KOPT-K1 (cell line): ENCODE measurements around the gene SLITRK4.

Experiments used
- H3K27ac ChIP-seq: fragments of 200-600 bp; sonication (generic); 2 replicates; pipeline ENCODE4 v1.5.1; 2016; ENCODE audit warnings: antibody characterized with exemption, mild to moderate bottlenecking, low read depth, low read length; ENCODE audit not compliant: poor library complexity, severe bottlenecking
- H3K36me3 ChIP-seq: fragments of 200-600 bp; sonication (generic); 2 replicates; pipeline ENCODE4 v1.5.1; 2017; ENCODE audit warnings: antibody characterized with exemption, mild to moderate bottlenecking, low read length, moderate library complexity; ENCODE audit not compliant: insufficient read depth
- H3K9me3 ChIP-seq: fragments of 200-600 bp; sonication (generic); 2 replicates; pipeline ENCODE4 v1.5.1; 2017; ENCODE audit warnings: antibody characterized with exemption, low read length, mild to moderate bottlenecking; ENCODE audit not compliant: insufficient read depth, poor library complexity, severe bottlenecking

SLITRK4 gene

DNA sequence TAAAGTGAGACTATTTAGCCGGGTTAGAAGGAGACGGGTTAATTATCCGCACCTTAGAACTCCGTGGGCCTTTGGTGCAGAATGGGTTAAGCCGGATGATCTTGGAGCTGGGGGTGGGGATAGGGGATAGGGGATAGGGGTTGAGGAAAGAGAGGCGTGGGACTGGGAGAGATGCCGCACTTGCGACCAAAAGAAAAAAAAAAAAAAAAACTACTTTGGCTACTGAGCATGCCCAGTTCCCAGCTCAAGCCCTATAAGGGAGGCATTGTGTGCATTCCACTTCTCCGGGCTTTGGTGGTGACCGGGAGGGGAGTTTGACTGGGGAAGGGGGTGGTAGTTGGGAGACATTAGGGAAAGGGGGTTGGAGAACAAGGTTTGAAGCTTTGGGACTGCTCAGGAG is at the start of gene SLITRK4:
Gene SLITRK4, minus strand, starts transcription at position 187 of the 400 bp plus-strand sequence. CDS start 4,993 bp downstream, outside the sequence.
- Histone ChIP-seq H3K9me3 (no peaks in the 10 kb centered on the region), H3K27ac (no peak within 1 kb of the TSS), H3K36me3 (no peaks in the 10 kb centered on the region)

DNA sequence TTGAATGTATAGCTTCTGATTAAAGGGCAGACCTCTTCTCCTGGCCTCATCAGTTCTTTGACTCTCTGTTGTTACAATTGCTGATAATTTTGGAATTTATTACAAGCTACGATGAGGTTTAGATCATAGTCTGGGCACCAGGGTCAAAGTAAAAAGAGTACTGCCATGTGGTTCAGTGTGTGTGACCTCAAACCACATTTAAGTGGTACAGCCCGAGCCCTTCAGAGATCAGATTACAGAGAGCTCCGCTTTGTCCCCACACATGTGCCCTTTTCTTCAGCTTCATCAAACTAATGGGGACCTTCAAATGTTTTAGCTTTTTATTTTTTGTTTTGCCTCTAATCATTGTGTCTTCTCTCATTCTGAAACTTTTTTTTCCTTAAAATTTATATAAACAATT is 47.6 kb upstream of the SLITRK4 start:
- Histone ChIP-seq H3K27ac (no peak overlapping the region), H3K9me3 (no peaks in the 10 kb centered on the region), H3K36me3 (no peaks in the 10 kb centered on the region)

DNA sequence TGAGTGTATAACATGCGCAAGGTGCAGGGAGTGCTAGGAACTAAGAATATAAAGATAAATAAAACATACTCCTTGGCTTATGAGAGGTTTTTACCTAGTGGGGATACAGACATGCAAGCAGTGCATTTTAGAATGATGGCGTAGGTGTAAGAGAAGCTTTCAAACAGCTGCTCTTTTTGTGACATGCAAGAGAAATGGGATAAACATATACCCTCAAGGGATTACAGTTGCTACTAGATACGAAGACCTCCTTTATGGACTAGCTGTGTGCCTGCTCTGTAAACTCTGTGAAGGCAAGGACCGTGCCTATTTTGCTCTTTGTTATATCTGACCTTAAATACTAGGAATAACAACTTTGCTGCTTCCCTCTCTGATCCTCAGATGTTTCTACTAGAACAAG is 39.0 kb upstream of the SLITRK4 start:
- no peaks in the 10 kb centered on the region for H3K36me3 ChIP-seq
- H3K27ac ChIP-seq, result no peak overlapping the region
- no peaks in the 10 kb centered on the region for H3K9me3 ChIP-seq

DNA sequence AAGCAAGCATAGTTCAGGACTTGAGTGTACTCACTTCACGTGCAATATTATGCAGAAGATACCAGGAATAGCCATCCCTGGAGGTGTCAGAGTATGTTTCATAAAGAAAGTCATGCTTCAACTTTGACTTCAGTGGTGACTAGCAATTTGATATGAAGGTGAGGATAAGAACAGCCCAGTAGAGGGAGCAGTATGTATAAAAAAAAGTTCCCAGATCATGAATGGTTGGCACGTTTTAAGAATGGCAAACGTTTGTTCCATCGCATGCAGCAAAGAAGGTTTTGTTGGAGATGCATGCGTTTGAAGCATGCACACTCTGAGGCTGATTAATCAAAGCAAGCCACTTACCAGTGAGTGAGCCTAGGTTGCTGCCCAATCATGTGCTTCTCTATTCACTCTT is 33.5 kb upstream of the SLITRK4 start:
- Histone ChIP-seq H3K36me3 (no peaks in the 10 kb centered on the region), H3K27ac (no peak overlapping the region), H3K9me3 (no peaks in the 10 kb centered on the region)

DNA sequence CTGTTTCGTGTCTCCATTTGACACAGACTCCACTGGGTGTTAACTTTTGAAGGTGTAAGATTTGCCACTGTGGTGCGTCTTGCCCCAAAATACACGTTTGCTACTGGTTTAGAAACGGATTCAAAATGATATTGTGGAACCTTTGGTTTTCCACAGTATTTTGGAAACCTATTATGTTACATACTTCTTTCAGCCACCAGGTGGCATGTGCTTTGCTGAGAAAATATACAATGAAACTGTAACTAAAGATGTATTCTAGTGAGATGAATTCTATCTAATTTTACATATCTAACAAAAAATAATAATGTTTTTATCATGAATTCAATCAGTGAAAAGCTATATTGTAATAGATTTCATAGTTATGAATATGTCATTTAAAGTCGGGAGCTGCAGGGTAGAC is 28.4 kb upstream of the SLITRK4 start:
- H3K36me3 ChIP-seq, result no peaks in the 10 kb centered on the region
- H3K27ac ChIP-seq, result no peak overlapping the region
- no peaks in the 10 kb centered on the region for H3K9me3 ChIP-seq

DNA sequence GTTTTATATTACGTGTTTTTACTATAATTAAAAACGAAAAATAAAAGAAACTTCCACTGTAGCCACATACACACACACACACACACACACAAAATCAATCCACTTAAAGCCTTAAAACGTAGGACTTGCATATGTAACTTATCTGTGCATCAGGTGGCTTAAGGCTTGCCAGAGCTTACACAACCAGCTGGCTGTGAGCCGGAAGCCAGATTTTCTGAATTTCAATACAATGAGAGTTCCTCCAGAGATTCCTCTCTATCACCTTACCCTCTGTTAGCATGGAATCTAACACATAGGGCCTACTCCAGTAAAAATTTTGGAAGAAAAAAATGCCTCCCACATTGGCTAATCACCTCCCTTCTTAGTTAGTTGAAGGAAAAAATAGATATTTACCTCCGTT is 27.9 kb upstream of the SLITRK4 start:
- Histone ChIP-seq H3K9me3 (no peaks in the 10 kb centered on the region), H3K27ac (no peak overlapping the region), H3K36me3 (no peaks in the 10 kb centered on the region)

- Histone ChIP-seq H3K36me3 (no peaks in the 10 kb centered on the region), H3K27ac (no peak overlapping the region), H3K9me3 (no peaks in the 10 kb centered on the region)
Measured at GRCh38 chrX:143661286-143661685, 25.4 kb upstream of the SLITRK4 start.

DNA sequence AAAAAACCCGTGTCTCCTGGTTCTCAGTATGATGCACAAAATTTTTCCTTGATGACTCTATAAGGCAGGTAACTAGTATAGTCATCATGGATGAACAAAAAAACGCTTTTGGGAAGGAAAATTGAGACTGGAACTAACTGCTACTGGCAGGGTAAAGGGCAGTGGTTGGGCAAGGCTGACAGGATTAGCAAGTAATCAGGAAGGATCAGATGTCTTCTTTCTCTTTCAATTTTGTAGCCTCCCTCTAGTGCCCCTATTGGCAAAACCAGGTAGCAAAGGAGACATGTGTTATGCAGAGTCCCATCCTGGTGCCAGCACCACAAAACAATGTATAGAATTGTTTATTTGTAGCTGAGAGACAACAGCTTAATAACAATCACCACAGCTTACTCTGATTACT is 12.8 kb upstream of the SLITRK4 start:
- Histone ChIP-seq H3K36me3 (no peaks in the 10 kb centered on the region), H3K9me3 (no peaks in the 10 kb centered on the region), H3K27ac (no peak overlapping the region)

DNA sequence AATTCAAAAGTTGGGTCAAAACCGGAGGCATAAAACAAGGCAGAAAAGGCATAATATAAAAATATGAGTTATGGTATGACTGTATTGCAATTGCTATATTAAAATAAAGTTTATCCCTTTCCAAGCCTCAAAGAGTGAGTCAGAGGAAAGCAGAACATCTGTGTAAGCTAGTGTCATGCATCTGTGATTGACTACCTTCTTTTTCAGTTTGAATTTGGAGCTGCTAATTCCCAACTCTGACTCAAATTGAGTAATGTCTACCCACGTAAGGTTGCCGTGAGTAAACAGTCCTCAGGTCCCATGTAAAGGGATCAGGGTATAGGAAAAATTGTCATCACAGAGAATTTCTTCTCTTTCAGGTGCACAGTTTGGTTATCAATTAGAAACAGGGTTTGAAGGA is 6.5 kb upstream of the SLITRK4 start:
- no peak overlapping the region for H3K27ac ChIP-seq
- H3K9me3 ChIP-seq, result no peaks in the 10 kb centered on the region
- no peaks in the 10 kb centered on the region for H3K36me3 ChIP-seq

DNA sequence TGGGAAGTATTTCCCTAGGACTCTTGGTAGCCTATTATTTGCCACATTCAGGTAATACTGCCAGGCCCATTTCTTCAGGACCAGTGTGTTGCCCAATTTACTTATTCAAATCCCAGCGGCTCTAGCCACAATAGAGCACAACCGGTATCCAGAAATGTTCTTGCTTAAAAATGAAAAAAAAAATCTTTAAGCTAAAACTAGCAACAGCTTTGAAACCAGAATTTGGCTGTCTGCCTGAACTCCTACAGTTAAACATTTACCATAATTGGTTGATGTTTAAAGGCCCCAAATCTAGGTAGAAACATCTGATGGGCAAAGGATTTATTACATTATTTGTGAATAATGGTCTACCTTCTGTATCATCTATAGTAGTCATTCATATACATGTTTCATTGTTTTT is 930 bp upstream of the SLITRK4 start:
- Histone ChIP-seq H3K36me3 (no peaks in the 10 kb centered on the region), H3K9me3 (no peaks in the 10 kb centered on the region), H3K27ac (no peak overlapping the region)

DNA sequence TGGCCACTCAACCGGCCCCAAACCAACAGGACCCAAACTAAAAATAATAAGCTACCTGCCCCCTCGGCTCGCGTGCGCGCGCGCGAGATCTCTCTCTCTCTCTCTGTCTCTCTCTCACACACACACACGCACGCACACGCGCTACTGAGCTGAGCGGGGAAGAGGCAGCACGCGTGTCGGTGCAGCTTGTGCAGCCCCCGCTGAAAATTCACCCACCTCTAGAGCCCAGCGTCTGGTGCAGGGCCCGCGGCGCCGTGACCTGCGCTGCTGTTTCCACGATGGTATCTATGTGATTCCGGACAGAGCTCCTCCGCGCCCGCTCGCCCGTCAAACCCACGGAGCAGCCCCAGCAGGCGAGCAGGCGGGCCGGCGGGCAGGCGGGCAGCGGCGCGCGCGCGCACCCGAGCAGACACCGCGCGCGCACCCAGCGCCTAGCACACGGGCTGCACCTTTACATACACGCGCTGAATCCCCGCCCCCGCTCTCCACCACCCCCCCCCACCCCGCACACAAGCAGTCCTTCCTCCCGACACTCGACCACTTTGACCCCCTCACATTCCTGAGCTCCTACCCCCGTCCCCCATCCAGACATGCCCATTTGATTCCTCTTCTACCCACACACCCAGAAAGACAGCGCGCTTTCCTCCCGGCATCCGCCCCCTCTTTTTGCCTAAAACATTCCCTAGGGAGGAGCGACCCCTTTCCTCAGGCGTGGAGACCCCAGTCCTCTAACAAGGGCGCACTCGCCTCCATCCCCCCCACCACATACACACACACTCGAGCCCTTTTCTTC is 1.0 kb downstream of the SLITRK4 start:
- Histone ChIP-seq H3K27ac (no peak overlapping the region), H3K36me3 (no peaks in the 10 kb centered on the region), H3K9me3 (no peaks in the 10 kb centered on the region)

GRCh38 chrX:143634309-143634662 is 1.6 kb downstream of the SLITRK4 start:
- Histone ChIP-seq H3K9me3 (no peaks in the 10 kb centered on the region), H3K36me3 (no peaks in the 10 kb centered on the region), H3K27ac (no peak overlapping the region)

GRCh38 chrX:143633461-143634308 is 2.2 kb downstream of the SLITRK4 start:
- Histone ChIP-seq H3K36me3 (no peaks in the 10 kb centered on the region), H3K27ac (no peak overlapping the region), H3K9me3 (no peaks in the 10 kb centered on the region)

- Histone ChIP-seq H3K9me3 (no peaks in the 10 kb centered on the region), H3K27ac (no peak overlapping the region), H3K36me3 (no peaks in the 10 kb centered on the region)
Measured at GRCh38 chrX:143632625-143633410, 3.1 kb downstream of the SLITRK4 start.

DNA sequence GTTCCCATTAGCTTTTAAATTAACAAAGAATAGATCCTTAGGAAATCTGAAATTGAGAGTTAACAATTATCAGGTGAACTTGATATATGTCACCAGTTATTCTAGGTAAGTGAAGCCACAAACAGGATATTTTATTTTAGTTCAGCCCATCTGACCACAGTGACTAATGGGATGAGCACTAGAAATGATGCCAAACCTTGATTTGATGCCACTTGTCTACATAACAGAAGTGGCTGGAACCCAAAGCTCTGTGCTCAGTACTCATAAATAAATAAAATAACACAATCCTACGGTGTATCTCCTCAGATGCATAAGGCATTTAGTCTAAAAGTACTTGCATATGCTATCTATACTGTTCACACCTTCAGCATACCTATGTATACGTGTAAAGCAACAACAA is 12.2 kb downstream of the SLITRK4 start:
- no peaks in the 10 kb centered on the region for H3K9me3 ChIP-seq
- no peak overlapping the region for H3K27ac ChIP-seq
- H3K36me3 ChIP-seq, result no peaks in the 10 kb centered on the region
